Measurements from ENCODE around the gene SCN2A. TPM values are rescaled to one million over a fixed set of nuclear protein-coding genes. Genes with fewer than 3 reads are reported as not detected.

Gene SCN2A
- total RNA-seq, 2 donors from 2014 or later: 0.05 TPM; not detected in 1

DNA sequence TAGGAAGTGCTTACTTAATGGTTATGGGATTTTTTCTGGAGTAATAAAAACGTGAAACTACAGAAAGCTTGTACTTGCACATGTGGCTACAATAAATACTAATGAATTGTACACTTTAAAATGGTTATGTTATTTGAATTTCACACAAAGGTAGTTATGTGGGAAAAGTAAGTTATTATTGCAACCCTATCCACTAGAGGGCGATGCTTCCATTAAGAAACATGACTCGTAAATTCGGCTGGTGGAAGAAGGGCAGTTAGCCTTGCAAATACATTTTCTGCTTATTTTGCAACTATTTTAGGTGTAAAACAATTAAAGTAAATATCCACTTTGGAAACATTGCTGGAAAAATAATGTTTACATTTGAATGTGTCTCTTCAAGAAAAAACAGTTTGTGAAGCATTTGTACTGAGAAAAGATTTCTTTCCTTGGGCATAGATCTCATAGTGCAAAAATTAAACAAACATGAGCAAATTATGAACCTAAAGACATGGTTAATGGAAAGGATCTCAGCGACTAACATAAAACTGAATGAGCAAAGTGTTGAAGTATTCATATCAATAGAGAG, 162.2 kb downstream of the SCN2A start:
- intact Hi-C loops (cut with DNase I): loop anchor here (5.0 kb wide), 3 partner anchors 296 to 471 kb away; no protein-coding TSS in a partner anchor
- no peak overlapping the region for H3K4me3 ChIP-seq
- no peak overlapping the region for H3K27ac ChIP-seq
- H3K36me3 ChIP-seq: no peaks in the 10 kb centered on the region
- no peaks in the 10 kb centered on the region for H3K4me1 ChIP-seq
- TF ChIP-seq, protein P1, sequence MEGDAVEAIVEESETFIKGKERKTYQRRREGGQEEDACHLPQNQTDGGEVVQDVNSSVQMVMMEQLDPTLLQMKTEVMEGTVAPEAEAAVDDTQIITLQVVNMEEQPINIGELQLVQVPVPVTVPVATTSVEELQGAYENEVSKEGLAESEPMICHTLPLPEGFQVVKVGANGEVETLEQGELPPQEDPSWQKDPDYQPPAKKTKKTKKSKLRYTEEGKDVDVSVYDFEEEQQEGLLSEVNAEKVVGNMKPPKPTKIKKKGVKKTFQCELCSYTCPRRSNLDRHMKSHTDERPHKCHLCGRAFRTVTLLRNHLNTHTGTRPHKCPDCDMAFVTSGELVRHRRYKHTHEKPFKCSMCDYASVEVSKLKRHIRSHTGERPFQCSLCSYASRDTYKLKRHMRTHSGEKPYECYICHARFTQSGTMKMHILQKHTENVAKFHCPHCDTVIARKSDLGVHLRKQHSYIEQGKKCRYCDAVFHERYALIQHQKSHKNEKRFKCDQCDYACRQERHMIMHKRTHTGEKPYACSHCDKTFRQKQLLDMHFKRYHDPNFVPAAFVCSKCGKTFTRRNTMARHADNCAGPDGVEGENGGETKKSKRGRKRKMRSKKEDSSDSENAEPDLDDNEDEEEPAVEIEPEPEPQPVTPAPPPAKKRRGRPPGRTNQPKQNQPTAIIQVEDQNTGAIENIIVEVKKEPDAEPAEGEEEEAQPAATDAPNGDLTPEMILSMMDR (IDR thresholded peaks at IDR 0.05): peak; percentile 58
- H3K9ac ChIP-seq (ENCODE audit: low read depth in 2 of 2, low read length in 2 of 2): no peak overlapping the region
- H3K27me3 ChIP-seq: no peaks in the 10 kb centered on the region
- DNase-seq: peak; percentile 34
- no peaks in the 10 kb centered on the region for H3K9me3 ChIP-seq

DNA sequence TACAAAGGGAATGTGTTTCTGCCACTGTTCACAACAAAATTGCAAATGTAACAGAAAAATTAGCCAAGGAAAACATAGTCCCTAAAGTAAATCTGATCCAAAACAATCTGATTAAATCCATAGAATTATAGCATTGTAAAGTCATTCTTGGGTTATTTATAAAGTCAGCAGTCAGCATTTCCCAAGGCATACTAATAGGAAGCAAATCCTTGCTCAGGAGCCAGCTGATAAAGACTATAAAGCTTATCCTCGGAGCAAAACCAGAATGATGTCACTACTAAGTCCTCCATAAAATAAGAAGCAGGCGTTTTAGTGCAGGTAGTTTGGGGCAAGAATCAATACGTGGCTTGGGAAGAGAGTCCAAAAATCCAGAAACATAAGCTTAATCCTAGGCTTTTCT, 162.9 kb downstream of the SCN2A start:
- no peaks in the 10 kb centered on the region for H3K4me1 ChIP-seq
- H3K4me3 ChIP-seq: no peak overlapping the region
- H3K36me3 ChIP-seq: no peaks in the 10 kb centered on the region
- intact Hi-C loops (cut with DNase I): loop anchor here (5.0 kb wide), 3 partner anchors 295 to 470 kb away; no protein-coding TSS in a partner anchor
- H3K9me3 ChIP-seq: no peaks in the 10 kb centered on the region
- no peaks in the 10 kb centered on the region for H3K27me3 ChIP-seq
- H3K9ac ChIP-seq (ENCODE audit: low read depth in 2 of 2, low read length in 2 of 2): no peak overlapping the region
- no peak for DNase-seq
- TF ChIP-seq, protein P1 (IDR thresholded peaks at IDR 0.05): no peak
- no peak overlapping the region for H3K27ac ChIP-seq

DNA sequence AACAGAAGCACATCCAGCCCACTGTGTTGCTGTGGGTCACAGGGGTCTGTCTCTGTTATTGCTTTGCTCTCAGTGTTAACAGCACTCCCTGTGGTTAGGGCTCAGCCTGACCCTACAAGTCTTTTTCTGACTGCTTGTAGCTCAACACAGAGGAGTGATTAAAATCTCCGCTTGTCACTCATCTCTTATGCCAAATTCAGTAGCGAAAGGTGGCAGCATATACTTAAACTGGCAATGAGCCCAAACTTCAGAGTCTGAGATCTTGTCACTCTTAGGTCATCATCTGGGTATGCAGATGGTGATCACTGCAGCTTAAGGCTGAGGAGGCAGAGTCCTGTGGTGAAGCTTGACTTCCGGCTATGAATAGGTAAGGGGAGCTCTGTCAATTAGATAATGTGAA, 167.0 kb downstream of the SCN2A start:
- TF ChIP-seq, protein P1 (IDR thresholded peaks at IDR 0.05): no peak
- intact Hi-C loops (cut with DNase I): no loop called here
- H3K4me1 ChIP-seq: no peaks in the 10 kb centered on the region
- H3K9me3 ChIP-seq: no peaks in the 10 kb centered on the region
- no peak for DNase-seq
- H3K27me3 ChIP-seq: no peaks in the 10 kb centered on the region
- H3K36me3 ChIP-seq: no peaks in the 10 kb centered on the region
- H3K9ac ChIP-seq (ENCODE audit: low read depth in 2 of 2, low read length in 2 of 2): no peak overlapping the region
- no peak overlapping the region for H3K4me3 ChIP-seq
- H3K27ac ChIP-seq: no peak overlapping the region

DNA sequence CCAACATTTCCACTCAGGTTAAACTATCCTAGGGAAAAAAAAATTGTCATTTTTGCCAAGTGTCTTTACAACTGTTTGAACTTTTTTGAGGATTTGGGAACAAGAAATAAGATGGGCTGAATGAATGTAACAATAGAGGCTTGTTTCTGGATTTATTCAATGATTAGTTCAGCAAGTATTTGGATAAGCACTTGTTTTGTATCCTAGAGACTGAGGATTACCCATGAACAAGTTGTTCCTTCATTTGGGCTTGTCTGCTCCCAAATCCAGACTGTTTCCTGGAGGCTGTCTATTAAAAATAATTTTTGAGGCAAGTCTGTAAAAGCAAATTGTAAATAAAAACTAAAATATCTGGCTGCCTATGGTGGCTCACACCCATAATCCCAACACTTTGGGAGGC, 168.3 kb downstream of the SCN2A start:
- intact Hi-C loops (cut with DNase I): no loop called here
- Histone ChIP-seq H3K36me3 (no peaks in the 10 kb centered on the region), H3K4me3 (no peak overlapping the region), H3K4me1 (no peaks in the 10 kb centered on the region), H3K27ac (no peak overlapping the region), H3K27me3 (no peaks in the 10 kb centered on the region), H3K9me3 (no peaks in the 10 kb centered on the region), H3K9ac (ENCODE audit: low read depth in 2 of 2, low read length in 2 of 2) (no peak overlapping the region)
- DNase-seq: no peak
- TF ChIP-seq, protein P1 (IDR thresholded peaks at IDR 0.05): no peak

DNA sequence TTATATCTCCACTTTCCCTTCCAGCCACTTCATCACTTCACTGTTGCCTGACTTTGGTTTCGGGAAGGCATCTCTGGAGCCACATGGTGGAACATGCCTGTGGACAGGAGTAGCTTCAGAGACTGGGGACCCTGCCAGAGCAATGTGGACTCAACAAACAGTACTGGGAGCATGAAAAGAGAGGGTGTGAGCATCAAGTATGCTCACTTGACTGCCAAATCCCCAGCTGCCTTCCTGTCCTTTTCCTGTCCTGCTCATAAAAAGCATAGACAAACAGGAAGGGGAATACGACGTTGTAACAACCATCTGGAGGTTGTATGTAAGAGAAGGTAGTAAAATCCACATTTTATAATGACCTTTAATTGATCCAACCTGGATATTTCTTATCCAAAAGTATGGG, 169.0 kb downstream of the SCN2A start:
- no peak overlapping the region for H3K9ac ChIP-seq (ENCODE audit: low read depth in 2 of 2, low read length in 2 of 2)
- H3K9me3 ChIP-seq: no peaks in the 10 kb centered on the region
- no peak overlapping the region for H3K27ac ChIP-seq
- intact Hi-C loops (cut with DNase I): no loop called here
- TF ChIP-seq, protein P1 (IDR thresholded peaks at IDR 0.05): no peak
- H3K27me3 ChIP-seq: no peaks in the 10 kb centered on the region
- no peaks in the 10 kb centered on the region for H3K4me1 ChIP-seq
- peak; percentile 30 for DNase-seq
- no peaks in the 10 kb centered on the region for H3K36me3 ChIP-seq
- H3K4me3 ChIP-seq: no peak overlapping the region

All from colonic mucosa (tissue), 4 donors.